ENCODE results near the gene NAA50. TPM values are rescaled to one million over a fixed set of nuclear protein-coding genes. Genes with fewer than 3 reads are reported as not detected.
A peak's percentile ranks its signal among the peaks of the same experiment; 100 is the strongest.

Gene NAA50
- total and polyA plus RNA-seq, 4 donors, result 30.6 to 75.7 (median 52.8) TPM

- no peaks in the 10 kb centered on the region for H3K9me3 ChIP-seq (ENCODE audit: control insufficient read depth, low read length)
- no peaks in the 10 kb centered on the region for H3K36me3 ChIP-seq (ENCODE audit: control insufficient read depth in 1 of 2, insufficient read depth in 2 of 2, low read length in 1 of 2)
- H3K4me3 ChIP-seq (ENCODE audit: low read length in 2 of 2), result no peak overlapping the region
- ATAC-seq (ENCODE audit: low FRiP score) (no peak), DNase-seq (no peak)
- WGBS, 2 donors, result 95 to 97% methylated on average over 3 of the region's 3 CpGs
- H3K4me1 ChIP-seq (ENCODE audit: control insufficient read depth in 1 of 2, insufficient read depth in 2 of 2, low read length in 2 of 2), result peaks cover 0 to 8% of the 10 kb centered on the region in 2 donors
- intact Hi-C loops (cut with DNase I), result loop anchor here in 1 of 2 donors (10.0 kb wide), 1 partner anchor 176 kb away; the partner anchor contains the start of gene SPICE1
- no peak overlapping the region for H3K27ac ChIP-seq (ENCODE audit: low read depth in 1 of 2, low read length in 2 of 2)
- no peaks in the 10 kb centered on the region for H3K27me3 ChIP-seq (ENCODE audit: control insufficient read depth in 1 of 2, insufficient read depth in 2 of 2, low read length in 1 of 2)
These were observed 55.6 kb downstream of the NAA50 start for GRCh38 chr3:113690482-113690881.

- peak; percentile 68 for ATAC-seq (ENCODE audit: low FRiP score)
- intact Hi-C loops (cut with DNase I), result no loop called here
These were observed 59.9 kb downstream of the NAA50 start for GRCh38 chr3:113685956-113686721.

GRCh38 chr3:113685124-113685523, 60.9 kb downstream of the NAA50 start:
- 90 to 92% methylated on average over 5 of the region's 5 CpGs for WGBS, 2 donors
- Histone ChIP-seq H3K27ac (ENCODE audit: low read depth in 1 of 2, low read length in 2 of 2) (no peak overlapping the region), H3K36me3 (ENCODE audit: control insufficient read depth in 1 of 2, insufficient read depth in 2 of 2, low read length in 1 of 2) (no peaks in the 10 kb centered on the region), H3K27me3 (ENCODE audit: control insufficient read depth in 1 of 2, insufficient read depth in 2 of 2, low read length in 1 of 2) (no peaks in the 10 kb centered on the region), H3K9me3 (ENCODE audit: control insufficient read depth, low read length) (no peaks in the 10 kb centered on the region), H3K4me1 (ENCODE audit: control insufficient read depth in 1 of 2, insufficient read depth in 2 of 2, low read length in 2 of 2) (no peaks in the 10 kb centered on the region), H3K4me3 (ENCODE audit: low read length in 2 of 2) (no peak overlapping the region)
- ATAC-seq (ENCODE audit: low FRiP score), result no peak
- intact Hi-C loops (cut with DNase I), result no loop called here
- no peak for DNase-seq

More at GRCh38 chr3:113685956-113686721, 59.9 kb downstream of the NAA50 start:
- H3K36me3 ChIP-seq (ENCODE audit: control insufficient read depth in 1 of 2, insufficient read depth in 2 of 2, low read length in 1 of 2), result no peaks in the 10 kb centered on the region
- no peak overlapping the region for H3K4me3 ChIP-seq (ENCODE audit: low read length in 2 of 2)
- H3K27me3 ChIP-seq (ENCODE audit: control insufficient read depth in 1 of 2, insufficient read depth in 2 of 2, low read length in 1 of 2), result no peaks in the 10 kb centered on the region
- 73 to 80% methylated on average over 2 of the region's 2 CpGs for WGBS, 2 donors
- H3K9me3 ChIP-seq (ENCODE audit: control insufficient read depth, low read length), result no peaks in the 10 kb centered on the region
- no peak overlapping the region for H3K27ac ChIP-seq (ENCODE audit: low read depth in 1 of 2, low read length in 2 of 2)
- H3K4me1 ChIP-seq (ENCODE audit: control insufficient read depth in 1 of 2, insufficient read depth in 2 of 2, low read length in 2 of 2), result no peaks in the 10 kb centered on the region
- DNase-seq, result no peak

- WGBS, 2 donors, result 96 to 97% methylated on average over 3 of the region's 3 CpGs
These were observed 61.7 kb downstream of the NAA50 start for GRCh38 chr3:113684271-113684819.

DNA sequence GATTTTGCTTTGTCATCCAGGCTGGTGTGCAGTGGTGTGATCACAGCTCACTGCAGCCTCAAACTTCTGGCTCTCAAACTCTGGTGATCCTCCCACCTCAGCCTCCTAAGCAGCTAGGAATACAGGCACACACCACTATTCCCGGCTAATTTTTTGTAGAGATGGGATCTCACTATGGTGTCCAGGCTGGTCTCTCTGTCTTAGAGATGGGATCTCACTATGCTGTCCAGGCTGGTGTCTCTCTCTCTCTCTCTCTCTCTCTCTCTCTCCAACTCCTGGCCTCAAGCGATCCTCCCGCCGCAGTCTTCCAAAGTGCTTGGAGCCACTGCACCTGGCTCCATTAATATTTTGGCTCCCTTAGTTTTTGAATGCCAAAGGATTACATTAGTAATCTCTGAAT, 67.3 kb downstream of the NAA50 start:
- no peak overlapping the region for H3K27ac ChIP-seq (ENCODE audit: low read depth in 1 of 2, low read length in 2 of 2)
- H3K36me3 ChIP-seq (ENCODE audit: control insufficient read depth in 1 of 2, insufficient read depth in 2 of 2, low read length in 1 of 2), result no peaks in the 10 kb centered on the region
- intact Hi-C loops (cut with DNase I), result no loop called here
- no peaks in the 10 kb centered on the region for H3K9me3 ChIP-seq (ENCODE audit: control insufficient read depth, low read length)
- no peaks in the 10 kb centered on the region for H3K27me3 ChIP-seq (ENCODE audit: control insufficient read depth in 1 of 2, insufficient read depth in 2 of 2, low read length in 1 of 2)
- H3K4me1 ChIP-seq (ENCODE audit: control insufficient read depth in 1 of 2, insufficient read depth in 2 of 2, low read length in 2 of 2), result no peaks in the 10 kb centered on the region
- no peak for DNase-seq
- no peak for ATAC-seq (ENCODE audit: low FRiP score)
- no peak overlapping the region for H3K4me3 ChIP-seq (ENCODE audit: low read length in 2 of 2)
- WGBS, 2 donors, result 97 to 98% methylated on average over 4 of the region's 4 CpGs

More at GRCh38 chr3:113684271-113684819, 61.7 kb downstream of the NAA50 start:
- H3K36me3 ChIP-seq (ENCODE audit: control insufficient read depth in 1 of 2, insufficient read depth in 2 of 2, low read length in 1 of 2), result no peaks in the 10 kb centered on the region
- no peak overlapping the region for H3K4me3 ChIP-seq (ENCODE audit: low read length in 2 of 2)
- no peak overlapping the region for H3K27ac ChIP-seq (ENCODE audit: low read depth in 1 of 2, low read length in 2 of 2)
- intact Hi-C loops (cut with DNase I), result no loop called here
- no peaks in the 10 kb centered on the region for H3K9me3 ChIP-seq (ENCODE audit: control insufficient read depth, low read length)
- H3K27me3 ChIP-seq (ENCODE audit: control insufficient read depth in 1 of 2, insufficient read depth in 2 of 2, low read length in 1 of 2), result no peaks in the 10 kb centered on the region
- ATAC-seq (ENCODE audit: low FRiP score), result no peak
- H3K4me1 ChIP-seq (ENCODE audit: control insufficient read depth in 1 of 2, insufficient read depth in 2 of 2, low read length in 2 of 2), result no peaks in the 10 kb centered on the region
- no peak for DNase-seq

GRCh38 chr3:113677737-113678136, 68.3 kb downstream of the NAA50 start:
- no peaks in the 10 kb centered on the region for H3K4me1 ChIP-seq (ENCODE audit: control insufficient read depth in 1 of 2, insufficient read depth in 2 of 2, low read length in 2 of 2)
- H3K27me3 ChIP-seq (ENCODE audit: control insufficient read depth in 1 of 2, insufficient read depth in 2 of 2, low read length in 1 of 2), result no peaks in the 10 kb centered on the region
- no peaks in the 10 kb centered on the region for H3K9me3 ChIP-seq (ENCODE audit: control insufficient read depth, low read length)
- no peaks in the 10 kb centered on the region for H3K36me3 ChIP-seq (ENCODE audit: control insufficient read depth in 1 of 2, insufficient read depth in 2 of 2, low read length in 1 of 2)
- ATAC-seq (ENCODE audit: low FRiP score), result no peak
- WGBS, 2 donors, result 100% methylated on average over 1 of the region's 1 CpG
- no peak overlapping the region for H3K4me3 ChIP-seq (ENCODE audit: low read length in 2 of 2)
- H3K27ac ChIP-seq (ENCODE audit: low read depth in 1 of 2, low read length in 2 of 2), result no peak overlapping the region
- intact Hi-C loops (cut with DNase I), result no loop called here
- no peak for DNase-seq

- intact Hi-C loops (cut with DNase I), result no loop called here
- Histone ChIP-seq H3K9me3 (ENCODE audit: control insufficient read depth, low read length) (no peaks in the 10 kb centered on the region), H3K27me3 (ENCODE audit: control insufficient read depth in 1 of 2, insufficient read depth in 2 of 2, low read length in 1 of 2) (no peaks in the 10 kb centered on the region), H3K4me1 (ENCODE audit: control insufficient read depth in 1 of 2, insufficient read depth in 2 of 2, low read length in 2 of 2) (no peaks in the 10 kb centered on the region), H3K4me3 (ENCODE audit: low read length in 2 of 2) (no peak overlapping the region), H3K27ac (ENCODE audit: low read depth in 1 of 2, low read length in 2 of 2) (no peak overlapping the region), H3K36me3 (ENCODE audit: control insufficient read depth in 1 of 2, insufficient read depth in 2 of 2, low read length in 1 of 2) (peaks cover 0 to 2% of the 10 kb centered on the region in 2 donors)
- no peak for ATAC-seq (ENCODE audit: low FRiP score)
- DNase-seq, result no peak
- 94 to 95% methylated on average over 3 of the region's 3 CpGs for WGBS, 2 donors
These were observed 69.8 kb downstream of the NAA50 start for GRCh38 chr3:113676261-113676660.

- DNase-seq (no peak), ATAC-seq (ENCODE audit: low FRiP score) (no peak)
- peaks cover 2 to 5% of the 10 kb centered on the region in 2 donors for H3K36me3 ChIP-seq (ENCODE audit: control insufficient read depth in 1 of 2, insufficient read depth in 2 of 2, low read length in 1 of 2)
- H3K27ac ChIP-seq (ENCODE audit: low read depth in 1 of 2, low read length in 2 of 2), result no peak overlapping the region
- H3K4me3 ChIP-seq (ENCODE audit: low read length in 2 of 2), result no peak overlapping the region
- WGBS, 2 donors, result 34 to 42% methylated on average over 4 of the region's 4 CpGs
- intact Hi-C loops (cut with DNase I), result no loop called here
- H3K9me3 ChIP-seq (ENCODE audit: control insufficient read depth, low read length), result no peaks in the 10 kb centered on the region
- no peaks in the 10 kb centered on the region for H3K4me1 ChIP-seq (ENCODE audit: control insufficient read depth in 1 of 2, insufficient read depth in 2 of 2, low read length in 2 of 2)
- H3K27me3 ChIP-seq (ENCODE audit: control insufficient read depth in 1 of 2, insufficient read depth in 2 of 2, low read length in 1 of 2), result no peaks in the 10 kb centered on the region
These were observed 72.5 kb downstream of the NAA50 start for GRCh38 chr3:113673593-113673992.

- intact Hi-C loops (cut with DNase I), result no loop called here
- H3K36me3 ChIP-seq (ENCODE audit: control insufficient read depth in 1 of 2, insufficient read depth in 2 of 2, low read length in 1 of 2), result peaks cover 5 to 7% of the 10 kb centered on the region in 2 donors
- 53 to 55% methylated on average over 4 of the region's 4 CpGs for WGBS, 2 donors
- H3K9me3 ChIP-seq (ENCODE audit: control insufficient read depth, low read length), result no peaks in the 10 kb centered on the region
- no peaks in the 10 kb centered on the region for H3K4me1 ChIP-seq (ENCODE audit: control insufficient read depth in 1 of 2, insufficient read depth in 2 of 2, low read length in 2 of 2)
- DNase-seq, result no peak
- ATAC-seq (ENCODE audit: low FRiP score), result no peak
- H3K27me3 ChIP-seq (ENCODE audit: control insufficient read depth in 1 of 2, insufficient read depth in 2 of 2, low read length in 1 of 2), result no peaks in the 10 kb centered on the region
- H3K27ac ChIP-seq (ENCODE audit: low read depth in 1 of 2, low read length in 2 of 2), result no peak overlapping the region
- no peak overlapping the region for H3K4me3 ChIP-seq (ENCODE audit: low read length in 2 of 2)
These were observed 78.0 kb downstream of the NAA50 start for GRCh38 chr3:113668015-113668414.

Measured in aorta (tissue), 5 donors.